K562 (cell line): ENCODE measurements around the gene ANK3. TPM values are rescaled to one million over a fixed set of nuclear protein-coding genes. Genes with fewer than 3 reads are reported as not detected.

Source experiments
- ARID1B ChIP-seq: fragments of 450-650 bp; IDR thresholded peaks from 2 replicates; pipeline ENCODE4 v1.6.1; 2016; ENCODE audit warnings: antibody characterized with exemption, mild to moderate bottlenecking, inconsistent platforms
- BDP1 ChIP-seq: IDR thresholded peaks from 3 replicates; pipeline ENCODE4 v1.6.1; 2011; ENCODE audit not compliant: insufficient read length, insufficient read depth
- CREB1 ChIP-seq, 2 experiments: sonication (generic) in 1 of 2; formaldehyde crosslinking in 1 of 2; IDR thresholded peaks; 2 replicates each; pipeline versions ENCODE4 v1.6.1 to v1.8.0; 2012 to 2022; ENCODE audit warnings: inconsistent platforms in 1 of 2, mild to moderate bottlenecking in 1 of 2, missing genetic modification reagents in 1 of 2, moderate library complexity in 1 of 2
- GATAD2A ChIP-seq: fragments of 450-650 bp; IDR thresholded peaks from 2 replicates; pipeline ENCODE4 v1.6.1; 2017
- HDAC2 ChIP-seq: fragments of 450-650 bp; IDR thresholded peaks from 2 replicates; pipeline ENCODE4 v1.6.1; 2016; ENCODE audit warnings: mild to moderate bottlenecking
- HNRNPUL1 ChIP-seq: fragments of 200-400 bp; formaldehyde crosslinking; IDR thresholded peaks from 2 replicates; pipeline ENCODE4 v1.6.1; 2017; ENCODE audit warnings: low read length
- KDM1A ChIP-seq, 2 experiments: fragments of 450-650 bp; IDR thresholded peaks; 2 replicates each; pipeline ENCODE4 v1.6.1; 2016; ENCODE audit warnings: mild to moderate bottlenecking in 2 of 2
- NFE2 ChIP-seq: IDR thresholded peaks from 2 replicates; pipeline ENCODE4 v1.6.1; 2014; ENCODE audit warnings: antibody characterized with exemption, low read depth
- NFYB ChIP-seq: IDR thresholded peaks from 2 replicates; pipeline ENCODE4 v1.6.1; 2011; ENCODE audit warnings: mild to moderate bottlenecking, moderate library complexity; ENCODE audit not compliant: insufficient read length; ENCODE audit errors: extremely low read depth
- PRPF4 ChIP-seq: fragments of 200-400 bp; formaldehyde crosslinking; IDR thresholded peaks from one replicate; pipeline ENCODE4 v1.6.1; 2017; ENCODE audit warnings: low read length, low read depth, mild to moderate bottlenecking; ENCODE audit not compliant: insufficient read depth, poor library complexity, severe bottlenecking
- PYGO2 ChIP-seq: fragments of 450-650 bp; IDR thresholded peaks from 2 replicates; pipeline ENCODE4 v1.6.1; 2016; ENCODE audit warnings: mild to moderate bottlenecking, missing genetic modification characterization, moderate library complexity, missing compliant biosample characterization
- RAD21 ChIP-seq, 2 experiments: fragments of 250-450 bp in 1 of 2; fragments of 450-650 bp in 1 of 2; sonication (Bioruptor Pico) in 1 of 2; formaldehyde crosslinking in 1 of 2; IDR thresholded peaks in 1 of 2; conservative IDR thresholded peaks in 1 of 2; 2 replicates each; pipeline versions ENCODE4 v1.4.0 to v1.8.0; 2020 to 2022; ENCODE audit warnings: mild to moderate bottlenecking in 2 of 2, moderate library complexity in 1 of 2
- RBM14 ChIP-seq: fragments of 200-400 bp; formaldehyde crosslinking; IDR thresholded peaks from 2 replicates; pipeline ENCODE4 v1.6.1; 2018; ENCODE audit warnings: low read depth, mild to moderate bottlenecking, low read length, moderate library complexity, borderline replicate concordance; ENCODE audit not compliant: insufficient read depth
- SMAD1 ChIP-seq: fragments of 150-350 bp; IDR thresholded peaks from 2 replicates; pipeline ENCODE4 v1.6.1; 2014; ENCODE audit warnings: low read length, low read depth; ENCODE audit not compliant: partially characterized antibody
- SMAD4 ChIP-seq: fragments of 250-450 bp; sonication (Bioruptor Pico); conservative IDR thresholded peaks from 2 replicates; pipeline ENCODE4 v1.8.0; 2021; ENCODE audit warnings: inconsistent platforms, mild to moderate bottlenecking, moderate library complexity
- SMARCC2 ChIP-seq: fragments of 450-650 bp; IDR thresholded peaks from 2 replicates; pipeline ENCODE4 v1.6.1; 2017; ENCODE audit warnings: antibody characterized with exemption, moderate library complexity, mild to moderate bottlenecking, low read depth
- SMARCE1 ChIP-seq: fragments of 450-650 bp; IDR thresholded peaks from 2 replicates; pipeline ENCODE4 v1.7.1; 2016; ENCODE audit warnings: mild to moderate bottlenecking
- SRF ChIP-seq, 2 experiments: fragments of 250-450, 450-650 bp in 1 of 2; sonication (Bioruptor Pico) in 1 of 2; sonication (generic) in 1 of 2; formaldehyde crosslinking; IDR thresholded peaks; 2 replicates each; pipeline versions ENCODE4 v1.5.0 to v1.5.1; 2020 to 2022; ENCODE audit warnings: mild to moderate bottlenecking in 1 of 2, missing genetic modification reagents in 1 of 2
- TEAD4 ChIP-seq, 2 experiments: sonication (generic) in 1 of 2; formaldehyde crosslinking in 1 of 2; IDR thresholded peaks; 2 replicates each; pipeline versions ENCODE4 v1.6.1 to v1.8.0; 2012 to 2022; ENCODE audit warnings: borderline replicate concordance in 1 of 2, inconsistent platforms in 1 of 2, low read length in 1 of 2, mild to moderate bottlenecking in 1 of 2, missing genetic modification reagents in 1 of 2
- XRCC3 ChIP-seq: fragments of 450-650 bp; IDR thresholded peaks from 2 replicates; pipeline ENCODE4 v1.6.1; 2017; ENCODE audit warnings: mild to moderate bottlenecking, moderate library complexity
- ZBED1 ChIP-seq: IDR thresholded peaks from 2 replicates; pipeline ENCODE4 v1.6.1; 2014
- ZC3H8 ChIP-seq: fragments of 450-650 bp; IDR thresholded peaks from 2 replicates; pipeline ENCODE4 v1.6.1; 2017
- ZFP30 ChIP-seq: fragments of 250-450 bp; sonication (Bioruptor Pico); IDR thresholded peaks from 2 replicates; pipeline ENCODE4 v1.8.0; 2022; ENCODE audit warnings: moderate library complexity, mild to moderate bottlenecking, inconsistent platforms, borderline replicate concordance
- ZFPM2 ChIP-seq: fragments of 250-450 bp; sonication (Bioruptor Pico); IDR thresholded peaks from 2 replicates; pipeline ENCODE4 v1.5.1; 2022; ENCODE audit warnings: mild to moderate bottlenecking
- ZKSCAN3 ChIP-seq: fragments of 250-450 bp; sonication (Bioruptor Pico); IDR thresholded peaks from 2 replicates; pipeline ENCODE4 v1.4.0; 2020
- ZNF253 ChIP-seq: fragments of 250-450 bp; sonication (Bioruptor Pico); conservative IDR thresholded peaks from 2 replicates; pipeline ENCODE4 v1.6.1; 2021; ENCODE audit warnings: mild to moderate bottlenecking
- ZNF785 ChIP-seq: fragments of 250-450 bp; sonication (Bioruptor Pico); IDR thresholded peaks from 2 replicates; pipeline ENCODE4 v1.4.0; 2020; ENCODE audit warnings: mild to moderate bottlenecking
- polyA plus RNA-seq, 8 experiments: library from polyadenylated mRNA; depleted of rRNA in 4 of 8; stranded (reverse) in 5 of 8; unstranded in 3 of 8; fragments of >200 nt; fragmentation: Nextera tagmentation in 2 of 8; fragmentation: Illumina TruSeq in 1 of 8; extraction: Ambion mirVana in 2 of 8; extraction: Trizol in 1 of 8; gene quantifications; 2 replicates each; pipeline versions ENCODE4 v1.2.1 to v1.2.3, GENCODE V29; 2011 to 2014; ENCODE audit warnings: inconsistent platforms in 1 of 8, missing spikeins in 1 of 8
- total RNA-seq, 7 experiments: library from RNA; depleted of rRNA in 6 of 7; stranded (reverse); fragments of >200 nt in 6 of 7; fragmentation: Illumina TruSeq in 2 of 7; extraction: Trizol in 2 of 7; gene quantifications; 2 replicates each; pipeline versions ENCODE4 v1.2.1 to v1.2.3, GENCODE V29; 2011 to 2021; ENCODE audit warnings: low replicate concordance in 1 of 7
- TF ChIP-seq, protein P1 (sequence below): fragments of 450-650 bp; IDR thresholded peaks from 2 replicates; pipeline ENCODE4 v1.6.1; 2016
- TF ChIP-seq, protein P2 (sequence below), 2 experiments: fragments of 450-650 bp; conservative IDR thresholded peaks; 2 replicates each; pipeline ENCODE4 v1.6.1; 2017; ENCODE audit warnings: mild to moderate bottlenecking in 2 of 2, moderate library complexity in 2 of 2

Gene ANK3
- total and polyA plus RNA-seq, 9 of the 15 experiments (the other 6 are each of a cell fraction or from before 2014, with no cell fraction given) = 10.0 to 32.3 (median 17.9) TPM

- peak; percentile 71 for TF ChIP-seq SMAD4 (CRISPR knock-in tag)
- TF ChIP-seq HNRNPUL1 = no peak
- no peak for TF ChIP-seq HDAC2
- no peak; the same call in 1 of the 2 replicates for TF ChIP-seq SMARCC2
- TF ChIP-seq XRCC3 = no peak
- TF ChIP-seq RBM14 = no peak
- peak; percentile 55; the same call in 1 of the 2 replicates for TF ChIP-seq ARID1B
- TF ChIP-seq TEAD4 (IDR thresholded peaks at IDR 0.05; ENCODE audit: low read length) = peak; percentile 24; the same call in 1 of the 2 replicates
- TF ChIP-seq TEAD4 (CRISPR knock-in tag; IDR thresholded peaks at IDR 0.05; ENCODE audit: borderline replicate concordance) = no peak
- no peak for TF ChIP-seq ZKSCAN3 (CRISPR knock-in tag)
- TF ChIP-seq NFE2 = 0 out of 2 replicates have a peak, but pooled peaks have one; percentile 1
- TF ChIP-seq PRPF4 = no peak
- no peak for TF ChIP-seq BDP1
- TF ChIP-seq KDM1A (IDR thresholded peaks at IDR 0.05) = peak; percentile 31 to 54; a peak in 1 of 4 replicates
- TF ChIP-seq CREB1 (IDR thresholded peaks at IDR 0.05) = no peak
- TF ChIP-seq CREB1 (CRISPR knock-in tag; IDR thresholded peaks at IDR 0.05) = no peak
- no peak for TF ChIP-seq RAD21 (CRISPR knock-in tag; conservative IDR thresholded peaks at IDR 0.05 in 1 of 2, IDR thresholded peaks at IDR 0.05 in 1 of 2)
- TF ChIP-seq ZNF253 (CRISPR knock-in tag) = no peak
- TF ChIP-seq ZFPM2 (CRISPR knock-in tag) = no peak
- TF ChIP-seq, protein P1, sequence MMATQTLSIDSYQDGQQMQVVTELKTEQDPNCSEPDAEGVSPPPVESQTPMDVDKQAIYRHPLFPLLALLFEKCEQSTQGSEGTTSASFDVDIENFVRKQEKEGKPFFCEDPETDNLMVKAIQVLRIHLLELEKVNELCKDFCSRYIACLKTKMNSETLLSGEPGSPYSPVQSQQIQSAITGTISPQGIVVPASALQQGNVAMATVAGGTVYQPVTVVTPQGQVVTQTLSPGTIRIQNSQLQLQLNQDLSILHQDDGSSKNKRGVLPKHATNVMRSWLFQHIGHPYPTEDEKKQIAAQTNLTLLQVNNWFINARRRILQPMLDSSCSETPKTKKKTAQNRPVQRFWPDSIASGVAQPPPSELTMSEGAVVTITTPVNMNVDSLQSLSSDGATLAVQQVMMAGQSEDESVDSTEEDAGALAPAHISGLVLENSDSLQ = no peak
- peak; percentile 12; the same call in 1 of the 2 replicates for TF ChIP-seq SMARCE1
- no peak for TF ChIP-seq PYGO2 (tag)
- no peak for TF ChIP-seq SMAD1
- no peak for TF ChIP-seq ZBED1
- TF ChIP-seq ZFP30 (CRISPR knock-in tag) = no peak
- TF ChIP-seq SRF (CRISPR knock-in tag; IDR thresholded peaks at IDR 0.05) = no peak
- no peak for TF ChIP-seq ZC3H8
- no peak for TF ChIP-seq NFYB
- no peak for TF ChIP-seq GATAD2A
- no peak for TF ChIP-seq ZNF785 (CRISPR knock-in tag)
- TF ChIP-seq, protein P2, sequence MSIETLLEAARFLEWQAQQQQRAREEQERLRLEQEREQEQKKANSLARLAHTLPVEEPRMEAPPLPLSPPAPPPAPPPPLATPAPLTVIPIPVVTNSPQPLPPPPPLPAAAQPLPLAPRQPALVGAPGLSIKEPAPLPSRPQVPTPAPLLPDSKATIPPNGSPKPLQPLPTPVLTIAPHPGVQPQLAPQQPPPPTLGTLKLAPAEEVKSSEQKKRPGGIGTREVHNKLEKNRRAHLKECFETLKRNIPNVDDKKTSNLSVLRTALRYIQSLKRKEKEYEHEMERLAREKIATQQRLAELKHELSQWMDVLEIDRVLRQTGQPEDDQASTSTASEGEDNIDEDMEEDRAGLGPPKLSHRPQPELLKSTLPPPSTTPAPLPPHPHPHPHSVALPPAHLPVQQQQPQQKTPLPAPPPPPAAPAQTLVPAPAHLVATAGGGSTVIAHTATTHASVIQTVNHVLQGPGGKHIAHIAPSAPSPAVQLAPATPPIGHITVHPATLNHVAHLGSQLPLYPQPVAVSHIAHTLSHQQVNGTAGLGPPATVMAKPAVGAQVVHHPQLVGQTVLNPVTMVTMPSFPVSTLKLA (conservative IDR thresholded peaks at IDR 0.05) = no peak
Observed at GRCh38 chr10:60425392-60426110, 35.9 kb upstream of the ANK3 start (continued).
